ENCODE results near the gene SEMA6D.

SEMA6D gene, protein sequence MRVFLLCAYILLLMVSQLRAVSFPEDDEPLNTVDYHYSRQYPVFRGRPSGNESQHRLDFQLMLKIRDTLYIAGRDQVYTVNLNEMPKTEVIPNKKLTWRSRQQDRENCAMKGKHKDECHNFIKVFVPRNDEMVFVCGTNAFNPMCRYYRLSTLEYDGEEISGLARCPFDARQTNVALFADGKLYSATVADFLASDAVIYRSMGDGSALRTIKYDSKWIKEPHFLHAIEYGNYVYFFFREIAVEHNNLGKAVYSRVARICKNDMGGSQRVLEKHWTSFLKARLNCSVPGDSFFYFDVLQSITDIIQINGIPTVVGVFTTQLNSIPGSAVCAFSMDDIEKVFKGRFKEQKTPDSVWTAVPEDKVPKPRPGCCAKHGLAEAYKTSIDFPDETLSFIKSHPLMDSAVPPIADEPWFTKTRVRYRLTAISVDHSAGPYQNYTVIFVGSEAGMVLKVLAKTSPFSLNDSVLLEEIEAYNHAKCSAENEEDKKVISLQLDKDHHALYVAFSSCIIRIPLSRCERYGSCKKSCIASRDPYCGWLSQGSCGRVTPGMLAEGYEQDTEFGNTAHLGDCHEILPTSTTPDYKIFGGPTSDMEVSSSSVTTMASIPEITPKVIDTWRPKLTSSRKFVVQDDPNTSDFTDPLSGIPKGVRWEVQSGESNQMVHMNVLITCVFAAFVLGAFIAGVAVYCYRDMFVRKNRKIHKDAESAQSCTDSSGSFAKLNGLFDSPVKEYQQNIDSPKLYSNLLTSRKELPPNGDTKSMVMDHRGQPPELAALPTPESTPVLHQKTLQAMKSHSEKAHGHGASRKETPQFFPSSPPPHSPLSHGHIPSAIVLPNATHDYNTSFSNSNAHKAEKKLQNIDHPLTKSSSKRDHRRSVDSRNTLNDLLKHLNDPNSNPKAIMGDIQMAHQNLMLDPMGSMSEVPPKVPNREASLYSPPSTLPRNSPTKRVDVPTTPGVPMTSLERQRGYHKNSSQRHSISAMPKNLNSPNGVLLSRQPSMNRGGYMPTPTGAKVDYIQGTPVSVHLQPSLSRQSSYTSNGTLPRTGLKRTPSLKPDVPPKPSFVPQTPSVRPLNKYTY

DNA sequence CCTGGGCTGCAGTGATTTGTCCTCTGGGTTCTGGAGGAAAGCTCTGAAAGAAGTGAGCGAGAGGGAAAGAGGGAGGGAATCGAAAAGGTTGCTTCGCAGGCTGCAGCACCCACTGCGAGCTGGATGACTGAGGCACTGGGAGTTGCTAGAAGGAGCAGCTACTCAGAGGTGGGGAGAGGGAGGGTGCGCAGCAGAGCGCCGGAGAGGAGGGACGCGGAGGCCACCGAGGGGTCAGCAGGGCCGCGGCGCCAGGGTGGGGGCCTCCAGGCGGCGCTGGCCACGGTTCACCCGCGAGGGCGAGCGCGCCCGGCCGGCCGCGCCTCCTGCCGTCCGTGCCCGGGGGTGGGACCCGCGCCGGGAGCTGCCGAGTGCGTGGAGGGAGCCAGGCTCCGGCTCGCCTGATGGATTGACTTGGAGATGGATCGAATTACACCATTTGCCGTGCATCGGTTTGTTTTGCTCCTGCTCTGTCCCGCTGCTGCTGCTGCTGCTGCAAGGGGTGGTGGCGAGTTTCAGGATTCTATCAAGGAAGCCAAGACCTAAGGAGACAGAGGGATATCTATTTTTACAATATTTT is at the start of gene SEMA6D:
SEMA6D (plus strand) TSS at position 470 of the 577 bp plus-strand sequence. CDS start 42,294 bp downstream, outside the sequence.
- DNase-seq (ENCODE audit: low read depth), result no peak

DNA sequence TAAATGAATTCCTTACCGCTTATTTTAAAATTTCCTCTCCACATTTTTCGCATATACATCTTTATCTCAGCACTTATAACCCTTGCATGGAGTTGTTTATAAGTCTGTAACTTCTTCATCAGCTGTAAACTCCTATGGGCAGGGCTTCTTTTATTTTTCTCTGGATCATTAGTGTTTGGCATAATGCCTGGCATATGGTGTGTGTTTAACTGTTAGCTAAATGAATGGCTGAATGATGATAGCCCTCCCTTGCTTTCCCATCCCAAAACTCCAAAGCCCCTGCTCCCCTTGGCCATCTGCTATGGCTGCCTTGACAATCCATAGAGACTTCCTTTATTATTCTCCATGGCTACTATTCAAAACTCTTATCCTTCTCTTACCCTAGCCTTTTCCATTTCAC is 48.1 kb upstream of the SEMA6D start:
- no peak for DNase-seq (ENCODE audit: low read depth)

DNA sequence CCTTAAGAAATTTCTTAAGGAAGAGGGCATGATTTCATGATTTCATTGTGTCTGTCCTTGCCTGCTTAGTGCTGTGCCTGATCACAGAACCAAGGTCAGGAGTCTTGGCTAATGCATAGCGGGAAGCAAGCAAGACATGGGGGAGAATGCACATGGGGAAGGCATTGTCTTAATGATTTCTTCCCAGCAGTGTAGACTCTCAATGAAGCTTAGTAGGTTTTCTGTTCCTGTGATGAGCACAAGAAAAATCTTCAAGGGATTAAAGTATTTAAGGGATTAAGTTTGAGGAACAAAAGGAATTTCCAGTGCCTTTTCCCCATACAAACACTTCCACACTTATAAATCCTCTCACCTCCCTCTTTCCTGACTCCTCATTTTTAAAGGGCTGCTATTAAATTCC is 46.9 kb upstream of the SEMA6D start:
- DNase-seq (ENCODE audit: low read depth), result no peak

DNA sequence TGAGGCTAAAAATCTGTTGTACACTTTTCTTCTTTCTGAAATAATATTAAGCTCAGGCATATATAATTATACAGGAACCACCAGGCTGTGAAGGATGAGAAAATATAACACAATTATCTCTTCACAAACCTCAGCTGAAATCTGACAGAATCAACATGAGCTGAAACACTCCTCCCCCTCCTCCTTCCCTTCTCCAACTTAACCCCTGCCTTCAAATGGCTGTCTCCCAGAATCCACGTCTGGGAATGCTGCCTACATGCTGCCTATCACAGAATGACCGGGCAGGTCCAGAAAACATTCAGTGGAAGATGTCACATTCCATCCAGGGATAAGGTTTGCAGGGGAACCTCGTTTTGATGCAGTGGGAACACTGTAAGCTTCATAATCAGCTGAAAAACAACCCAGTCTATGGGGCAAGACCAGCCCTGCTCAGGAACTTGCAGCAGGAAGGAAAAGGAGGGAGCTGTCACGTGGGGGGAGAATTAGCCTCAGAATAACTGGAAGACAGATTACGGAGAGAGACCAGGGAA is 44.0 kb upstream of the SEMA6D start:
- DNase-seq (ENCODE audit: low read depth), result no peak

DNA sequence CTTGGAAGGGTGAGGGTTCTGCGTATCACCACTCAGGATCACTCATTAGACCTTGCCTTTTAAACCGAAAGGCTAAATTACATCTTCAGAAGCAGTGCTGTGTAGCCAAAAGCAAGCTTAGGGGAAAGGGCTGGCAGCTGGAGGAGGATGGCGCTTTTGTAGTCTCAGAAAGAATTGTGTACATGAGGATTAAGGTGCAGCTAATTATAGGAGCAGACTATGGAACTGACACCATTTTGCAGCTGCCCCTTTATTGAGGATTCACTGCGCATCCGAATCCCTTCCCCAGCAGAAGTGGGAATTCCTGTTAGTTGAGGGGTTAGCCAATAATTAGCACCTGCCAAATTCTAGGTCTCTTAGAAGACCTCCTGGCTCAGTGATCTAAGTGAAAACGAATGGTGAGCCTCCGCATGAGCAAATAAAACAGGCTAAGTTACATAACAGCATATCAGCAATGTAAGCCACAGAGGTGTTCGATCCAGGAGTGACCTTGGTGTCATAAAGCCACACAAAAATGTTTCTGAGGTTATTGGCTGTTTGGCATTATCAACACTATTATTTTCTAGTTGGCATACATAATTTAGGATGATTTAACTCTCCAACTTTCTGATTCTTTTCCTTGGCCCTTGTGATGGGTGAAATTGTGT is 42.6 kb upstream of the SEMA6D start:
- DNase-seq (ENCODE audit: low read depth), result no peak

DNA sequence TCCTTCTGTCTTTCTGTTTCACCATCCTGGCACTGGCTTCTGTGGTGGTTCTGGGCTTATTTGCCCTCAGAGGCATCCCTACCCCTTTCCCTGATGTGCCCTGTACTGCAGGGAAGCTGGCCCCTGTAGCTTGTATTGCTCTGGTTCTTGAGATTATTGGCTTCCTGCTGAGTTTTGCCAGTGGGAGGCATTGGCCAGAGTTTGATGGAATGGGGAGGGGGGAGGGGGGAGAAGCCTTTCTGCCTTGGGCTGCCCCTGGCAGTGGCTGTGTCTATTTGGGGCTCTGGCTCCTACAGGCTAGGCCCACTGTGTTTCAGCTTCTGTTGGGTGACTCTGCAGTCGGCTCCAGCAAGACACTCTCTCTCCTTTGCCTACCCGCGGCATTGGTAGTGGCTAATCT is 41.6 kb upstream of the SEMA6D start:
- no peak for DNase-seq (ENCODE audit: low read depth)

DNA sequence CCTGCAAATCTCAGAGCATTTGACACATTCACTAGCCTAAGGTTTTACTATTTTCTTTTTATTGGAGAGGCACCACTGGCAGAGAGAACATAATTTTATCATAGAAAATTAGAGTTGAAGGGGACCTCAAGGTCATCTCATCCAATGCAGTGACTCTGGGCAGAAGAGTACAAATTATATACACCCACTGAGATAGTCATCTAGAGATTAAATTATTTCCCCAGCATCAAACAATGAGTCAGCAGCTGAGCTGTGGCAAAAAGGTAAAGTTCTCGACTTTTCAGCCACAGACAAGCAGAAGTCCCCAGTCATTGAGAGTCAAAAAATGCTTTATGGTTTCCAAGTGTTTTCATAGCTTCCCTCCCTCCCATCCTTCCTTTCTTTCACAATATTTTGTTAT is 39.3 kb upstream of the SEMA6D start:
- no peak for DNase-seq (ENCODE audit: low read depth)

DNA sequence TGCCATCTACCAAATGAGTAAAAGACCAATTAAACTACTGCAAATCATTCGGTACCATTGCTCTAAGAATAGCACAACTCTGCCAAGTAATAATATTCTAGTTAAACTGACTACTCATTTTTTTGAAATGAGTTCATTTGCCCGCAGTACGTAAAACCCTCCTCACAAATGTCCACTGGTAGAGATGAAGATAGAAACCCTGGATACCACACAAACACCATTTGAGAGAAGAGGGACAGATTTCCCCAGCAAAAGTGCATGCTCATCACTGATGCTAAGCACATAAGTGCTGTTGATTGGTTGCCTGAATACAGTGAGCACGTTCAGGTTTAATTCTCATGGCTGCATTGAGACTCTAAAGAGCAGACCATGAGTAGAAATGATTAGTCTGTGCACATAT is 34.6 kb upstream of the SEMA6D start:
- DNase-seq (ENCODE audit: low read depth), result no peak

DNA sequence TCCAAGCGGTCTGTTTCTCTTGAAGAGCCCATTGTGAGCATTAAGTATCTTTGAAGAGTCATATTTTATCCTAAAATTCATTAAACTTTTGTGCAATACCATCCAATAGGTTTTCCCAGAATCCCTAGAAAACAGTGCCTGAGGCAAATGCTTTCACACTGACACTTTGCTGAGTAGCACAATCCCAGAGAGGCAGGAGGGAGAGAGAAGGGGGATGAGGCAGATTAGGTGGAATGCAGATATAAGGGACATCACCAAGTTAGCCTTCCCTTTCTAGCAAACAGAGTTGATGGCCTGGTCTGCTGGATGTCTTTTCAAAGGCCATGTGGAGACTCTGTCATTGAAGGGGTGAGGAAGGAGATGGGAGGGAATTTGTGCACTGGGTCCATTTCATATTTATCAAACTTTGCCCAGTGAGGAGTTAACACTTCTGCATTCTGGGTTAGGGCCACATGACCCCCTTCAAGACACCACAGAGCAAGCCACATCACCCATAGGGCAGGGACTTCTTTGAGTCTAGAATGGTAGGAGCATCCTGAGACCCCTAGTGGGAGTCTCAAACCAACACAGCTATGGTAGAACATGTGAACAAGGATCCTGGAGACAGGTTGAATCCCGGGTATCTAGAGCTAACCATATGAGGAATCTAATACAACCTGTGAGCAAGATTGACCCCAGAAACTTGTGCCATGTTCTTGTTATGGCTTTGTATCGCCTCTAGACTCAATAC is 32.0 kb upstream of the SEMA6D start:
- DNase-seq (ENCODE audit: low read depth), result no peak

DNA sequence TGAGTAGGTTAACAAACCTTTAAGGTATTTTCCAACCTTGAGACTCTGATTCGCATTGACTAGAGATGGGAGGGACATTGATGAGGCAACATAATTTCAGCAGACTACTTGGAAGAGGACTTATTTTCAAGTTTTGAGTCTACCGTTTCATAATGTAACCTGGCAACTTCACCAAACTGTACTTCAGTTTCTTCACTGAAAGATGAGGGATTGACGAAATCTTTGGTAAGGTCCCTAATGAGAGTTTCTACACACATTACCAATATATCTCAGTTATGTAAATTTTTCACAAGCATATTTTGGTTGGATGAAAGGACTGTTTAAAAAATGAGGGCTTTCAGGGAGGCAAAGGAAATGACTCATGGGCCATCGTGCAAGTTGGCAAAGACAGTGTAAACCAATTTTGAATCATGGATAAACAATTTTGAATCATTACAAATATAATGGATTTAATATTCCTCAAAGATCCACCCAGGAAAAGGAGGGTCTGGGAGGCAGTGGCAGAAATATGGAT is 28.7 kb upstream of the SEMA6D start:
- no peak for DNase-seq (ENCODE audit: low read depth)

DNA sequence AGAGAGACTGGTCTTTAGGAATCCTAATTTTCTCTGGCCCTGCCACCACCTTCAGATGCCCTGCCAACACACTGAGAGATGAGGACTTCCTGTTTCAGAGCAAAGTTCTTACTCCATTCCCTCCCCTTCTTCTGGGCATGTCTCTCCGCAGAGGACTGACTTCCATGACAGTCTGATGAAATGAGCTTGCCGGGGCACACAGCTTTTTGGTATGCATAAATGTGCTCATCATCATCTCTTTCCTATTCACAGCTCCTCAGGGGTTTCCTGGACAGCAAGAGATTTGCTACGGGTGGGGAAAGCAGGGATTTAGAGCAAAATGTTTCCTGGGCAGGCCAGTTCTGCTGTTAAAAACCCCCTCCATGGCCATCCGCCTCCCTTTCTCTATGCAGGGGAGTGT is 27.6 kb upstream of the SEMA6D start:
- DNase-seq (ENCODE audit: low read depth), result no peak

DNA sequence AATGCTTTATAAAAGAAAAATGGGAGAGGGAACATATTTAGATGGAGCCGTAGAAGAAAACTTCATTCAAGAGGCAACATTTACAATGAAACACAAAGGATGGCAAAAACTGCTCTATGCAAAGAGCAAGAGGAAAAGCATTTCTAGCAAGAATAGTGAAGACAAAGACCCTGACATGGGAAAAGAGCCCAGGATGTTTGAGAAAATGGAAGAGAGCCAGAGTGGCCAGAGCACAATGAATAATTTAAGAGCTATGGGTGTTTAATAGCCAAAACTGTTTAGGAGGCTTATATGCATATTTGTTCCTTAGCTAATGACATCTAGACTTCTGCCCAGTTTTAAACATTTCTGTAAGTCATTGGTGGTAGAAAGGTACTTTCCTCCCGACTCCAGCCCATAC is 25.4 kb upstream of the SEMA6D start:
- DNase-seq (ENCODE audit: low read depth), result no peak

DNA sequence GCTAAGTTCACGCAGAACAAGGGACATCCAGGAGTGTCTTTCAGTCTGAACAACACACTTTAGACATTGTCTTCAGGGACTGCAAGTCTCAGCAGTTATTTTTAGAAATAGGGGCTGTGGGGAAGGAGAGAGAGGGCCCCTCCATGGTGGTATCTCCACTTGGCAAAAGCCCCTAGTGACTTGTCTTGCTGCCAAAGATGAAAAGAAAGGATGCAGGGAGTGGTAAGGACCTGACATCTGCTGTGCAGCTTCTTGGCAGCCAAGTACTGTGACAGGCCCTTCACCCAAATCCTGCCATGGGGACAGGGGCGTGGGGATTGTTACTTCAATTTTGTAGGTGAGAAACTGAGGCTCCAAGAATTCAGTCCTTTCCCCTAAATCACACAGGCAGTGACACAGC is 21.0 kb upstream of the SEMA6D start:
- DNase-seq (ENCODE audit: low read depth), result no peak

DNA sequence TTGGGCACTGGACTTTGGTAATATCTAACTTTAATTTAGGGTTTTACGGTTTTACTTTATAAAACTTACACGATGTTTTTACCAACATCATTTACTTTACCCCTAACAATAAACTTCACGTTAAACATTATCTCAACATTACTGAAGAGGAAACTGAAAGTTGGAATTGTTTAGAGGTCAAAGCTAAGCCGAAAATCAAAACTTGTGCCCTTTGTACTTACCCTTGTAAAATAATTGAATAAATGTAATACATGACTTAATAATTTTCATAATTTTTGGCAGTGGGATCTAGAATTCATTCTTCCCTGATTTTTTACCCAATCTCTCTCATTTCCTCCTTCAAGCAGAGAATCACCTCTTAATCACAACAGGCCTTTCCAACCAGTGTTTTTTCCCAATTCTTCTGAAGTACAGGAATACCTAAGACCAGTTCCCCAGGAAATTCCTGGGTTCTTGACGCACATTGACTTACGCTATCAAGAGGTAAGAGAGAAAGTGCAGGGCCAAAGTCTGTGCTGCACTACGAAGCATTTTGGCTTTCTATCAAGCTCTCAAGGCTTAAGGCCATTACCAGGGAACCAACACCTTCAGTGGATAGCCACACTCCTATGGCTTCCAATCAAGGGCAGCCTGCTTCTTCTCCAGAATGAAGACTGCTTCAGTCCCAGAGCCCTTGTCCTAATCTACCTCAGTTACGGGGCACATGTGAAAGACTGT is 11.9 kb upstream of the SEMA6D start:
- DNase-seq (ENCODE audit: low read depth), result no peak

DNA sequence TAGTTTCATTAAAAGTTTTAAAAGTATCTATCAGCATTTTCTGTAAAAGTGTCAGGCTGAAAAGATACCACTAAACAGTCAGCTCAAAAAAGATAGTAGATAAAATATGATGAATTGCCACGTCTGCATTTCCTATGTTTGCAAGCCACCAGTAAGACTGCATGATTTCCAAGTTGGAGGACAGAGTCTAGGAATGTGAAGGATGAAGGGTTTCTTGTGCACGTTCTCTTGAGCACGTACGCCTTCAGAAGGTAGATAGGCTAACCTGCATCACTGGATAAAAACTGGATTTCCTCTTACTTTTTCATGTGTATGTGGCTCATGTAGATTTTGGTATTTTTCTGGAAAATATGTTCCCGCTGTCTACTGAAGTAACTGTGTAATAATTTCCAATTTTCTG is 9.9 kb upstream of the SEMA6D start:
- DNase-seq (ENCODE audit: low read depth), result no peak

DNA sequence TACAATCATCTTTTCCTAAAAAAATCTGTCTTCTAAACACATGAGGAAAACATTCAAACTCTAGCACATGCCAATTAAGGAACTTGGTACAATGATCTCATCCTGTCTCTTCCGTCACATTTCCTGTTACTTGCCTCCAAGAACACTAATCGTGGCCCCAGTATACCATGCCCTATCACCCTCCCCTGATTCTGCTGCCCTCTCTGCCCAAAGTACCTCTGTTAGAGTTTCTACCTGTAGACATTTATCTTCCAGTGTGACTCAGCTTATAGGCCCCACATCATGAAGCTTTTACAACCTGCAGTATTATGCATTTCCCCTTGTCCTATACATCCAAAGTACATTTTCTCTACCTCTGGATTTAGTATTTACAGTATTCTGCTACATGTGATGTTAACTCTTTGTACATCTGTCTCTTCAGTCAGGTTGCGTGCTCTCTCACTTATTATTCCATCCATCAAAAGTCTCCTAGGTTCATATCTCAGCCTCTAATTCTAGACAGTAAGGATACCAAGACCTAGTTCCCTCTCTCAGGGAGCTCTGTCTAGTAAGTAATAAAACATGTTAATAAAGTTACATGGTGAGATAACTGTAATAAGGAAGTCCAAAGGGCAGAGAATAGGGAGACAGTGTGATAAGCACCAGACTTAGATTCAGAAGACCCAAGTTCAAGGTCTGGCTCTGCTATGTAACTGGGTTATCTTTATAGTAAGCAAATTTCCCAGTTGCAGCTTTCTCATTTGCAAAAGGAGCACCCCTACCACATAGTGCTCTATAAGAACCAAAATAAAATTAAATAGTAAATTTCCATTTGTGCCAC is 8.9 kb upstream of the SEMA6D start:
- DNase-seq (ENCODE audit: low read depth), result no peak

DNA sequence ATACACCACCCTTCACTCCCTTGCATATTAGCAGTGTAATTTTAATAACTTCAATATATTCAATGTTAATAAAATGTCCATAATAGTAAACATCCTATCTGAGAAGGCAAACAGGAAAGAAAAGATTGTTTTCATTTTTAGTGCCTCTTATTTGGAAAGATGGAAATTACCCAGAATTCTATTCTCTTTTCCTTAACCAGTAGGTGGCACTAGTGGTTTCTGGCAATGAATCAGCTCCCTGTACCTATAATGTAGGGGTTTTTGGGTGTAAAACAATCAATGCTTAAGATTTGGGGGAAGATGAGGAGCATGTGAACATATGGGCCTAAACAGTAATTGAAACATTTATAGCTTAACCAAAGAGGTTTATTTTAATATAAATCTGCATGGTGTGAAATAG is 5.7 kb upstream of the SEMA6D start:
- DNase-seq (ENCODE audit: low read depth), result no peak

DNA sequence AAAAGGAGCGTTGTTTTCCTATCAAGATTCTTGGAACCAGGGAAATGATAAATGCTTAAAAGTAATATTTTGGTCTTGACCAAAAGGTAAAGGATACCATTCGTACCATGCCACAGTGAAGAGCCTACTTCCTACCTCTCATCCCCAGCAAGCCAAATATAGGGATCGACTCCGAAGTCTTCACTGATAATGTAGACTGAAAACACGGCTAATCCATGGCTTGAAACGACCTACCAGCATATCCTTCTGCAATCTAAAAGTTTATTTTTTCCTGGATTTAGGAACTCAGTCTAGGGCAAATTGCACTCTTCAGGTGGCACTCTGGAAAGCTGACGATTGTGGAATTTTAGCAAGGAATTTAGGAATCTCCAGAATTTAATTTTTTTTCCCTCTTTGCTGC is 1.9 kb upstream of the SEMA6D start:
- DNase-seq (ENCODE audit: low read depth), result no peak

DNA sequence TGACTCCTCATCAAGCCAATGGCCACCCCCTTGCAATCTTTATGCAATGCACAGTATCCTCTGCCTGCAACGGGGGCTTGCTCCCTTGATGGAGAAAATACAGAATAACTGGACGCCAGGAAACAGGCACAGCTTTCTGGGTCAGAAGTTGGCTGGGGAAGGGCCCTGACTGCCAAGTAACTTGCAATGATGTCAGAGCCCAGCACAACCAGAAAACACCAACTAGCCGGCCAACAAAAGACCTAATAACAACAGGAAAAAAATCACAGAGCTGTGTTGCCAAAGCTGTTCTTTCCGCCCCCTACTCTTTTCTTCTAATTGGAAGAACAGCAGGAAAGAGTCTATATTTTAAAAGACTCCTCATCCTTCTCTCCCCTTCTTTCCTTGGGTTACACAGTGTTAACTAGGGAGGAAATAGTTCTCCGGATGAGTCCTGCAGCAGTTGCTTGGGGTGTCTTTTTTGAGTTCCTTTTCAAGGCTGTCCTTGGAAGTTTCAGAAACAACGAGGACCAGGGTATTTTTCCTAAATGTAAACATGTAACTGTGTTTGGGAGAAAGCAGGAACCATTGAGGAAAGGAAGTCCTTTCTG is 1.4 kb upstream of the SEMA6D start:
- DNase-seq (ENCODE audit: low read depth), result no peak

All from activated gamma-delta T cell treated with anti-CD3 and anti-CD28 coated beads, Interleukin-2, amount 50 U/mL, for 16 hours (primary cell).